CD4-positive, alpha-beta T cell treated with Interleukin-10 for 1 hour (primary cell): Measurements from ENCODE around the gene MTHFD1.

ENCODE experiments used
- DNase-seq: peaks from one replicate; pipeline ENCODE4 v3.0.0-alpha.2; 2020

MTHFD1 gene

GRCh38 chr14:64409126-64409920, 21.2 kb downstream of the MTHFD1 start:
- DNase-seq: no peak

- DNase-seq: no peak
Observed at GRCh38 chr14:64410084-64410774, 22.1 kb downstream of the MTHFD1 start.

- no peak for DNase-seq
Observed at GRCh38 chr14:64411001-64411400, 22.8 kb downstream of the MTHFD1 start.

- no peak for DNase-seq
Observed at GRCh38 chr14:64412237-64412636, 24.1 kb downstream of the MTHFD1 start.

- DNase-seq: no peak
Observed at GRCh38 chr14:64416348-64416932, 28.3 kb downstream of the MTHFD1 start.

GRCh38 chr14:64417055-64417770, 29.1 kb downstream of the MTHFD1 start:
- DNase-seq: no peak

GRCh38 chr14:64417771-64418125, 29.6 kb downstream of the MTHFD1 start:
- no peak for DNase-seq

GRCh38 chr14:64419003-64419402, 30.9 kb downstream of the MTHFD1 start:
- DNase-seq: no peak

GRCh38 chr14:64421166-64421565, 33.0 kb downstream of the MTHFD1 start:
- DNase-seq: no peak

GRCh38 chr14:64422005-64422404, 33.9 kb downstream of the MTHFD1 start:
- no peak for DNase-seq

- DNase-seq: no peak
Observed at GRCh38 chr14:64422756-64423155, 34.6 kb downstream of the MTHFD1 start.

GRCh38 chr14:64423987-64424386, 35.8 kb downstream of the MTHFD1 start:
- no peak for DNase-seq

GRCh38 chr14:64434528-64434927, 46.4 kb downstream of the MTHFD1 start:
- DNase-seq: no peak

- no peak for DNase-seq
Observed at GRCh38 chr14:64438181-64438841, 50.2 kb downstream of the MTHFD1 start.

- DNase-seq: no peak
Observed at GRCh38 chr14:64439141-64439540, 51.0 kb downstream of the MTHFD1 start.

- no peak for DNase-seq
Observed at GRCh38 chr14:64440494-64440893, 52.3 kb downstream of the MTHFD1 start.

- DNase-seq: no peak
Observed at GRCh38 chr14:64442300-64442988, 54.3 kb downstream of the MTHFD1 start.

GRCh38 chr14:64444140-64444539, 56.0 kb downstream of the MTHFD1 start:
- DNase-seq: no peak

- peak; percentile 73 for DNase-seq
Observed at GRCh38 chr14:64444984-64445845, 57.1 kb downstream of the MTHFD1 start.

- DNase-seq: peak; percentile 25
Observed at GRCh38 chr14:64447876-64448670, 59.9 kb downstream of the MTHFD1 start.
